Smooth muscle cell (in vitro differentiated cells): ENCODE measurements around the gene CUL1. TPM values are rescaled to one million over a fixed set of nuclear protein-coding genes. Genes with fewer than 3 reads are reported as not detected.

Source experiments
- DNase-seq: peaks from one replicate; lab custom pipeline; 2025; ENCODE audit not compliant: unreplicated experiment; lab: John Stamatoyannopoulos, UW
- H2AFZ ChIP-seq: fragments of 200-600 bp; sonication (generic); 2 replicates; pipeline ENCODE4 v1.6.0; 2016; ENCODE audit warnings: antibody characterized with exemption, low read depth, mild to moderate bottlenecking
- H3F3A ChIP-seq: fragments of 200-600 bp; sonication (generic); 2 replicates; pipeline ENCODE4 v1.6.0; 2017; ENCODE audit warnings: antibody characterized with exemption, low read depth
- H3K27ac ChIP-seq: fragments of 200-600 bp; sonication (generic); 2 replicates; pipeline ENCODE4 v1.5.1; 2016; ENCODE audit warnings: low read depth, mild to moderate bottlenecking
- H3K27me3 ChIP-seq: fragments of 200-600 bp; sonication (generic); 2 replicates; pipeline ENCODE4 v1.6.1; 2016; ENCODE audit warnings: low read depth, mild to moderate bottlenecking
- H3K36me3 ChIP-seq: fragments of 200-600 bp; sonication (generic); 2 replicates; pipeline ENCODE4 v1.5.1; 2016; ENCODE audit warnings: low read depth
- H3K4me1 ChIP-seq: fragments of 200-600 bp; sonication (generic); 2 replicates; pipeline ENCODE4 v1.5.1; 2016; ENCODE audit warnings: low read depth
- H3K4me2 ChIP-seq: fragments of 200-600 bp; sonication (generic); 2 replicates; pipeline ENCODE4 v1.6.0; 2016; ENCODE audit warnings: mild to moderate bottlenecking
- H3K4me3 ChIP-seq: fragments of 200-600 bp; sonication (generic); 2 replicates; pipeline ENCODE4 v1.5.1; 2016; ENCODE audit warnings: mild to moderate bottlenecking
- H3K79me2 ChIP-seq: fragments of 200-600 bp; sonication (generic); 2 replicates; pipeline ENCODE4 v1.6.0; 2016; ENCODE audit warnings: low read depth, mild to moderate bottlenecking
- H3K9ac ChIP-seq: fragments of 200-600 bp; sonication (generic); 2 replicates; pipeline ENCODE4 v1.6.0; 2016; ENCODE audit warnings: low read depth
- H3K9me3 ChIP-seq: fragments of 200-600 bp; sonication (generic); replicated peaks from 2 replicates; pipeline ENCODE4 v1.5.1; 2016; ENCODE audit warnings: low read depth
- H4K20me1 ChIP-seq: fragments of 200-600 bp; sonication (generic); 2 replicates; pipeline ENCODE4 v1.6.0; 2016; ENCODE audit warnings: low read depth
- CTCF ChIP-seq: fragments of 200-600 bp; sonication (generic); IDR thresholded peaks from 2 replicates; pipeline ENCODE4 v1.5.1; 2017; ENCODE audit warnings: borderline replicate concordance, mild to moderate bottlenecking, antibody characterized with exemption; ENCODE audit not compliant: insufficient read depth, poor library complexity, severe bottlenecking
- WGBS: methylation state at CpG from one replicate; pipeline ENCODE4 v1.1.7; 2016; ENCODE audit warnings: low lambda C conversion rate; 5-methylcytosine and 5-hydroxymethylcytosine counted together
- polyA plus RNA-seq: library from polyadenylated mRNA; unstranded; fragments of >200 nt; fragmentation: Nextera tagmentation; extraction: Ambion mirVana; gene quantifications from 2 replicates; pipeline ENCODE4 v1.2.1, GENCODE V29; 2016
- total RNA-seq: library from RNA; depleted of rRNA; stranded (reverse); fragments of >200 nt; gene quantifications from 2 replicates; pipeline ENCODE4 v1.2.3, GENCODE V29; 2014

CUL1 gene
- total RNA-seq: 44.8 and 58.1 TPM in 2 replicates
- polyA plus RNA-seq: 34.3 and 38.2 TPM in 2 replicates

GRCh38 chr7:148698397-148699023, at the start of gene CUL1:
Gene CUL1 (plus strand): TSS chr7:148698903. CDS start chr7:148730123, 31,220 bp downstream.
- TF ChIP-seq CTCF: no peak
- no peaks in the 10 kb centered on the region for H3K9me3 ChIP-seq
- no peaks in the 10 kb centered on the region for H3K27me3 ChIP-seq
- H3K4me1 ChIP-seq: peaks cover 26% of the 10 kb centered on the region
- peak within 1 kb of the TSS; percentile 76 for H3K4me3 ChIP-seq
- peak within 1 kb of the TSS; percentile 91 for H2AFZ ChIP-seq
- peaks cover 38% of the 10 kb centered on the region for H4K20me1 ChIP-seq
- peak within 1 kb of the TSS; percentile 95 for H3K27ac ChIP-seq
- 2% methylated on average over 23 of the region's 84 CpGs for WGBS
- H3F3A ChIP-seq: no peaks in the 10 kb centered on the region
- H3K79me2 ChIP-seq: peaks cover 43% of the 10 kb centered on the region
- H3K4me2 ChIP-seq: peak within 1 kb of the TSS; percentile 95
- no peaks in the 10 kb centered on the region for H3K36me3 ChIP-seq
- peak within 1 kb of the TSS; percentile 96 for H3K9ac ChIP-seq
- peak; percentile 67 for DNase-seq

- H3K4me1 ChIP-seq: no peaks in the 10 kb centered on the region
- H3F3A ChIP-seq: no peaks in the 10 kb centered on the region
- DNase-seq: no peak
- H3K4me3 ChIP-seq: no peak overlapping the region
- no peaks in the 10 kb centered on the region for H3K36me3 ChIP-seq
- H2AFZ ChIP-seq: no peak overlapping the region
- H3K9ac ChIP-seq: no peak overlapping the region
- H3K9me3 ChIP-seq: no peaks in the 10 kb centered on the region
- no peaks in the 10 kb centered on the region for H3K79me2 ChIP-seq
- H3K27me3 ChIP-seq: peaks cover 9% of the 10 kb centered on the region
- 78% methylated on average over 4 of the region's 4 CpGs for WGBS
- no peak for TF ChIP-seq CTCF
- H4K20me1 ChIP-seq: no peaks in the 10 kb centered on the region
- H3K4me2 ChIP-seq: peak overlapping the region; percentile 10
- no peak overlapping the region for H3K27ac ChIP-seq
These were observed 48.4 kb upstream of the CUL1 start for GRCh38 chr7:148650232-148650858.

GRCh38 chr7:148652773-148653172, 45.9 kb upstream of the CUL1 start:
- Histone ChIP-seq H3K4me1 (no peaks in the 10 kb centered on the region), H4K20me1 (no peaks in the 10 kb centered on the region), H3K9ac (no peak overlapping the region), H3K27ac (no peak overlapping the region), H3K4me2 (no peak overlapping the region), H2AFZ (no peak overlapping the region), H3K4me3 (no peak overlapping the region), H3K79me2 (no peaks in the 10 kb centered on the region), H3K36me3 (no peaks in the 10 kb centered on the region), H3F3A (no peaks in the 10 kb centered on the region), H3K27me3 (no peaks in the 10 kb centered on the region), H3K9me3 (no peaks in the 10 kb centered on the region)
- TF ChIP-seq CTCF: no peak
- DNase-seq: no peak

GRCh38 chr7:148657929-148658328, 40.8 kb upstream of the CUL1 start:
- Histone ChIP-seq H3K9ac (no peak overlapping the region), H3K9me3 (no peaks in the 10 kb centered on the region), H3K79me2 (no peaks in the 10 kb centered on the region), H3K4me3 (no peak overlapping the region), H4K20me1 (no peaks in the 10 kb centered on the region), H3K27me3 (no peaks in the 10 kb centered on the region), H3F3A (no peaks in the 10 kb centered on the region), H3K36me3 (no peaks in the 10 kb centered on the region), H3K4me2 (no peak overlapping the region), H3K27ac (no peak overlapping the region), H2AFZ (no peak overlapping the region), H3K4me1 (no peaks in the 10 kb centered on the region)
- TF ChIP-seq CTCF: no peak
- WGBS: 87% methylated on average over 4 of the region's 4 CpGs
- no peak for DNase-seq
